Measurements from ENCODE around the gene SLC2A8. TPM values are rescaled to one million over a fixed set of nuclear protein-coding genes. Genes with fewer than 3 reads are reported as not detected.

Gene SLC2A8
- total RNA-seq, 4 donors from 2014 or later: 19.8 to 31.2 (median 25.7) TPM

DNA sequence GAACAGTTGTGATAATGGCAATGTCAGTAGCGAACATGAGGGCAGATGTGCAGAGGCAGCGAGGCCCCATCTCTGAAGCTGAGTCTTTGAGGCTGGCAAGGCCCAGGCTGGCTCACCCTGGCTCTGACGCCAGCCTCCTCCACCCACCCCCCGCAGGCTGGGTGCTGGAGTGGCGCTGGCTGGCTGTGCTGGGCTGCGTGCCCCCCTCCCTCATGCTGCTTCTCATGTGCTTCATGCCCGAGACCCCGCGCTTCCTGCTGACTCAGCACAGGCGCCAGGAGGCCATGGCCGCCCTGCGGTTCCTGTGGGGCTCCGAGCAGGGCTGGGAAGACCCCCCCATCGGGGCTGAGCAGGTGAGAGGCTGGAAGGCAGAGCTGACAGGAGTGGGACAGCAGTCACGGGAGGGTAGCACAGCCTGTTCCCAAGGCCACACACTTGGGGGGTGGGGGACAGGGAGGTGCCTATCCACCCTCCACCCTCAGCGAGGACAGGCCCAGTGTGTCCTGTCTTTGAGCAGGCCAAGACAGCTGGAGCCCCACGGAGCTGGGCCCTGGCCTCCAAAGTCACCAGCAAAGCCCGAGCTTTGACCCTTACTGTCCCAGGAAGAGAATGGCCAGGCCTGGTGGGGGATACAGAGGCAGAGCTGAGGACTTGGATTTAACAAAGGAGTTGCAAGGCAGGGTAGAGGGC is 5.6 kb downstream of the SLC2A8 start:
- intact Hi-C loops (cut with DNase I; ENCODE audit: low total_unique reads): no loop called here
- Histone ChIP-seq H3K36me3 (peaks cover 0 to 46% of the 10 kb centered on the region in 2 donors), H3K27ac (no peak overlapping the region), H3K27me3 (no peaks in the 10 kb centered on the region), H3K9me3 (no peaks in the 10 kb centered on the region), H3K4me1 (peaks cover 9 to 12% of the 10 kb centered on the region in 2 donors), H3K4me3 (no peak overlapping the region)
- in situ Hi-C loops (cut with MboI; ENCODE audit: low sequenced_read_pairs in 4 of 4): loop anchor here in 1 of 4 donors (25.0 kb wide), 1 partner anchor 465 kb away; no protein-coding TSS in a partner anchor
- TF ChIP-seq POLR2A (IDR thresholded peaks at IDR 0.05) (no peak), CTCF (IDR thresholded peaks at IDR 0.05 in 4 of 5, conservative IDR thresholded peaks at IDR 0.05 in 1 of 5) (no peak)
- ATAC-seq (no peak), DNase-seq (no peak)

DNA sequence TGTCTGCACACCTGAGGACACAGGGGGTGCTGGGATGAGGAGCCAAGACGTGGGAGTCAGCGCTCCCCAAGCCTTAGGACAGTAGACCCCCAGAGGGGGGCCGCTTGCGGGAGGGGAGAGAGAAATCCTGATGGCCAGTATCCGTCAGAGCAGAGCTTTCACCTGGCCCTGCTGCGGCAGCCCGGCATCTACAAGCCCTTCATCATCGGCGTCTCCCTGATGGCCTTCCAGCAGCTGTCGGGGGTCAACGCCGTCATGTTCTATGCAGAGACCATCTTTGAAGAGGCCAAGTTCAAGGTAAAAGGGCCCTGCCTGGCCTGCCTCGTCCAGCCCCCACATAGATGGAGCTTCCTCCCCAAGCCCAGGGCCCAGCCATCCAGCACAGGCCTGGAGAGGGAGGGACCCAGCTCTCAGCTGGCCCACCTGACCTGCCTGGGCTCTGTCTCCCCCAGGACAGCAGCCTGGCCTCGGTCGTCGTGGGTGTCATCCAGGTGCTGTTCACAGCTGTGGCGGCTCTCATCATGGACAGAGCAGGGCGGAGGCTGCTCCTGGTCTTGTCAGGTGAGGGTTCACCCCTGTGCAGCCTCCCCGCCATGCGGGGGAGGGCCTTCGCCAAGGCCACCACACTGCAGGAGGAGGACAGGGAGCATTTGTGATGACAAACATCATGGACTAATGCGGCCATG is 6.7 kb downstream of the SLC2A8 start:
- no peak overlapping the region for H3K27ac ChIP-seq
- intact Hi-C loops (cut with DNase I; ENCODE audit: low total_unique reads): no loop called here

DNA sequence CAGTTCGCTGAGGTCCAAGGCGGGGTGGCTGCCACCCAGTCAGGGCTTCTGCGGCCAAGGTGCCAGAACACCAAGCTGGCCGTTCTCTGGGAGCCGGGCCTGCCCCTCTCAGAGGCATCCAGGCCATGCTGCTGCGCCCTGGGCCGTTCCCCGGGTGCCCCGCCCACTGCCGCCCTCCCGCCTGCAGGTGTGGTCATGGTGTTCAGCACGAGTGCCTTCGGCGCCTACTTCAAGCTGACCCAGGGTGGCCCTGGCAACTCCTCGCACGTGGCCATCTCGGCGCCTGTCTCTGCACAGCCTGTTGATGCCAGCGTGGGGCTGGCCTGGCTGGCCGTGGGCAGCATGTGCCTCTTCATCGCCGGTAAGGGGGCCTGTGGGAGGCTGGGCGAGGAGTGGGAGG is 7.7 kb downstream of the SLC2A8 start:
- intact Hi-C loops (cut with DNase I; ENCODE audit: low total_unique reads) (no loop called here), in situ Hi-C loops (cut with MboI; ENCODE audit: low sequenced_read_pairs in 4 of 4) (loop anchor here in 1 of 4 donors (25.0 kb wide), 1 partner anchor 467 kb away; no protein-coding TSS in a partner anchor)
- no peaks in the 10 kb centered on the region for H3K27me3 ChIP-seq
- H3K4me1 ChIP-seq: no peaks in the 10 kb centered on the region
- no peaks in the 10 kb centered on the region for H3K9me3 ChIP-seq
- TF ChIP-seq POLR2A (IDR thresholded peaks at IDR 0.05) (no peak), CTCF (IDR thresholded peaks at IDR 0.05 in 4 of 5, conservative IDR thresholded peaks at IDR 0.05 in 1 of 5) (no peak)
- H3K4me3 ChIP-seq: no peak overlapping the region
- no peak for ATAC-seq
- peaks cover 0 to 55% of the 10 kb centered on the region in 2 donors for H3K36me3 ChIP-seq
- H3K27ac ChIP-seq: no peak overlapping the region
- DNase-seq: no peak

More for the DNA sequence above, 6.7 kb downstream of the SLC2A8 start:
- H3K27me3 ChIP-seq: no peaks in the 10 kb centered on the region
- H3K4me3 ChIP-seq: no peak overlapping the region
- H3K36me3 ChIP-seq: peaks cover 0 to 55% of the 10 kb centered on the region in 2 donors
- in situ Hi-C loops (cut with MboI; ENCODE audit: low sequenced_read_pairs in 4 of 4): loop anchor here in 1 of 4 donors (25.0 kb wide), 1 partner anchor 466 kb away; no protein-coding TSS in a partner anchor
- H3K9me3 ChIP-seq: no peaks in the 10 kb centered on the region
- ATAC-seq (no peak), DNase-seq (no peak)
- H3K4me1 ChIP-seq: peaks cover 1 to 3% of the 10 kb centered on the region in 2 donors
- TF ChIP-seq CTCF (IDR thresholded peaks at IDR 0.05 in 4 of 5, conservative IDR thresholded peaks at IDR 0.05 in 1 of 5) (no peak), POLR2A (IDR thresholded peaks at IDR 0.05) (no peak)

DNA sequence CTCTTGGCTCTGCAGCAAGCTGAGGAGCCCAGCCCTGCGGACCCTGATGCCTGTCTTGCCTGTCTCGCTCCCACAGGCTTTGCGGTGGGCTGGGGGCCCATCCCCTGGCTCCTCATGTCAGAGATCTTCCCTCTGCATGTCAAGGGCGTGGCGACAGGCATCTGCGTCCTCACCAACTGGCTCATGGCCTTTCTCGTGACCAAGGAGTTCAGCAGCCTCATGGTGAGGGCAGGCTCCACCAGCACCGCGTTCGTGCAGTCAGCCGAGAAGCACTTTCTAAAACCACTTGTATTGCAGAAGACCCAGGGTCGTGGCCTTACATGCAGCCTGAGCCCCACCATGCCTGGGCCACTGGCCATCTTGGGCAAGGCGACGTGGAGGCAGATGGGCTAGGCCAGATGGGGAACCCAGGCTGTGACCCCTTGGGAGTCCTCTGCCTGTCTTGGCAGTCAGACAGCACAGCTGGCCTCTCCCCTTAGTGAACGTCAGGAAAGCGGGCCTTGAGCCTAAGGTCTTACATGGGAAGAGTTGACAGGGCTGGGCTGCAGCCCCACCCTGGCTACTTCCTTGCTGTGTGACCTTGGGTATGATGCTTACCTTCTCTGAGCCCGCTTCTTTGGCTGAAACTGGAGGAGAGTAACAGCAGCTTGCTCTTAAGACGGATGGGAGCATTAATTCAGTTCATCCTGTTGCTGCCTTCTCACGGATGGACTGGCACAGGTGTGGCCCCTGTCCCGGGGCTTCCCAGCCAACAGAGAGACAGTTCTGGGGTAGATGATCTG is 8.6 kb downstream of the SLC2A8 start:
- H3K27ac ChIP-seq: no peak overlapping the region
- no peaks in the 10 kb centered on the region for H3K4me1 ChIP-seq
- TF ChIP-seq CTCF (IDR thresholded peaks at IDR 0.05 in 4 of 5, conservative IDR thresholded peaks at IDR 0.05 in 1 of 5) (no peak), POLR2A (IDR thresholded peaks at IDR 0.05) (no peak)
- H3K36me3 ChIP-seq: peaks cover 0 to 51% of the 10 kb centered on the region in 2 donors
- no peaks in the 10 kb centered on the region for H3K9me3 ChIP-seq
- no peak overlapping the region for H3K4me3 ChIP-seq
- intact Hi-C loops (cut with DNase I; ENCODE audit: low total_unique reads) (no loop called here), in situ Hi-C loops (cut with MboI; ENCODE audit: low sequenced_read_pairs in 4 of 4) (loop anchor here in 1 of 4 donors (25.0 kb wide), 1 partner anchor 468 kb away; no protein-coding TSS in a partner anchor)
- DNase-seq: no peak
- no peaks in the 10 kb centered on the region for H3K27me3 ChIP-seq
- no peak for ATAC-seq
